Effector CD8-positive, alpha-beta T cell (primary cell): ENCODE measurements around the gene ASIC3.
A peak's percentile ranks its signal among the peaks of the same experiment; 100 is the strongest.

Experiments
- DNase-seq: peaks from one replicate; lab custom pipeline; 2025; lab: John Stamatoyannopoulos, UW

Gene ASIC3

GRCh38 chr7:151056666-151057505, 8.6 kb downstream of the ASIC3 start:
- DNase-seq, result no peak

GRCh38 chr7:151057506-151057988, 9.2 kb downstream of the ASIC3 start, which contains the start of gene CDK5:
Gene CDK5 (minus strand): TSS chr7:151057897. CDS start chr7:151057848, 49 bp downstream.
- no peak for DNase-seq

- peak; percentile 95 for DNase-seq
These were observed 9.9 kb downstream of the ASIC3 start for GRCh38 chr7:151057989-151058780.

GRCh38 chr7:151058781-151059366, 10.5 kb downstream of the ASIC3 start:
- no peak for DNase-seq

DNA sequence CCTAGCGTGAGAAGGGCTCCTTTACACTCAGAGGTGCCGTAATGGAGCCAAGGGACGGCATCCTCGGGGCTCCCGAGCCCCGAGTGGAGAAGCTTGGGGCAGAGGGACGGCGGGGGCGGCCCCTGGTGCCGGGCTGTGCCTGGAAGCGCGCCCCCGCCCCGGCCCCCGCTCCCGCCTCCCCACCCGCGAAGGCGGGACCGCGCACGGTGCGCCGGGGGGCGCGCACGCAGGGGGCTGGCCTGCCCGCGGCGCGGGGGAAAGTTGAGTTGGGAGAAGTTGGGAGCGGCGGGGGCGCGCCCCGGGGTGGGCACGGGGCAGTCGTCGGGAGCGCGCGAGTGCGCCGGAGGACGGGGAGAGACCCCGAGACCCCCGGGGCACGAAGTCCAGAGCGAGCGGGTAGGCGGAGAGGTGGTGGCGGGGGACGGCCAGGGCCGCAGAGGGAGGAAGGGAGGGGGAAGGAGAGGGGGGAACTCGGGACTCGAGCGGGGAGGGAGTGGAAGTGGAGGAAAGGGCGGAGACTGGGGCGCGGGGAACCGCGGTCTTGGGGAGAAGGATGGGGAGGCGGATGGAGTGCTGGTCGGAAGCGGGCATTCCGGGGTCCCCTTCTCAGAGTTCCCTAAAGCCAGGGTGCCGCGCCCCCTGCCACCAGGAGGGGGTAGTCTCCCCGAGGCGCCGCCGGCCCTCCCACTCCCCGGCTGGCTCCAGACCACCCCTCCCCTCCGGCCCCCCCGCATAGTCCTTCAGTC, 11.2 kb downstream of the ASIC3 start, which contains the start of gene SLC4A2:
TSS of gene SLC4A2 (plus strand) at position 223 of the 746 bp plus-strand sequence. CDS start 2,399 bp downstream, outside the sequence.
- DNase-seq, result peak; percentile 55

DNA sequence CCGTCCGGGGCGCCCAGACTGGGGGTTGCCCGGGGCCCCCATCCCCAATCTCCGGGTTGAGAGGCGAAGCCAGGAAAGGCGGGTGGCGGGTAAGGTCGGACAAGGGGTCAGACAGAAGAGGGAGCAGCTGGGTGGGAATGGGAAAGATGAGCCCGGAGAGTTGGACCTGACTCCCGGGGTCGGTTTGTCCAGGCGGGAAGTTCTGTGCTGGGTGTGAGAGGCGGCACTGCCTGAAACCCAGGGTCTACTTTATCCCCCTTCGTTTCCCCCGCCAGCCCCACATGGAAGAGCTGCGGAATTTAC, 11.7 kb downstream of the ASIC3 start:
- DNase-seq, result no peak

DNA sequence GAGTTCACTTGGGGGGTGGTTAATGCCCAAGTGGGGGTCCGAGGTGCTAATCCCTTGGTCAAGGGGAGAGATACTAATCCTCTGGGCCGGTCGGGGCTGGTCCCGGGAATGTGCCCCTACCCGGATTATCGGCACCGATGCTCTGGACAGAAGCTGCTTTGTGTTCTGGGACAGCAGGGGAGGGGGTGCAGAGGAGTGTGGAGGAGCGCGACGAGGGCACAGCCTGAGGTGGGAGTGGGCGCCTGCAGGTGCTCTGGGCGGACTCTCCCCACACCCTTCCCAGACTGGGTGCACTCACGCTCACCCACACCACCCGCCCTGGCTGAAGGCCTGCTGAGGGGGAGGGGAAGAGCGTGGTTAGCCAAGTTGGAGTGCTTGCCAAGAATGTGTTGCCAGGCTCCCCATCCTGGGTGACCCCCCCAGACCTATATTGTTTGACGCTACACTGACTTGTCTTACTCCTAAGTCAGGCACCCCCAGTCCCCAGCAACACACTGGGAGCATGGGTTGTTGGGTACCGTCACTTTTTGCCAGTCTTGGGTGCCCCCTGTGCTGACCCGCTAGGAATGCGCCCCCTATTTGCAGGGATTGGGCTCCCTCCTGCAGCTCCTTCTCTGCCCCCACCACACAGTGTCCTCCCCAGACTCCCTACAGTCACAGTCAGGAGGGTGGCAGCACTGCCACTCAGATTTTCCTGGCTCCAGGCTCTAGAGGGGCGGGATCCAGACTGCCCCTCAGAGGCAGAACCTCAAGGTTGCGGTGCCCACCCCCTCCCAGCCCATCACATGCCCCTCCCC, 12.3 kb downstream of the ASIC3 start:
- DNase-seq, result no peak

DNA sequence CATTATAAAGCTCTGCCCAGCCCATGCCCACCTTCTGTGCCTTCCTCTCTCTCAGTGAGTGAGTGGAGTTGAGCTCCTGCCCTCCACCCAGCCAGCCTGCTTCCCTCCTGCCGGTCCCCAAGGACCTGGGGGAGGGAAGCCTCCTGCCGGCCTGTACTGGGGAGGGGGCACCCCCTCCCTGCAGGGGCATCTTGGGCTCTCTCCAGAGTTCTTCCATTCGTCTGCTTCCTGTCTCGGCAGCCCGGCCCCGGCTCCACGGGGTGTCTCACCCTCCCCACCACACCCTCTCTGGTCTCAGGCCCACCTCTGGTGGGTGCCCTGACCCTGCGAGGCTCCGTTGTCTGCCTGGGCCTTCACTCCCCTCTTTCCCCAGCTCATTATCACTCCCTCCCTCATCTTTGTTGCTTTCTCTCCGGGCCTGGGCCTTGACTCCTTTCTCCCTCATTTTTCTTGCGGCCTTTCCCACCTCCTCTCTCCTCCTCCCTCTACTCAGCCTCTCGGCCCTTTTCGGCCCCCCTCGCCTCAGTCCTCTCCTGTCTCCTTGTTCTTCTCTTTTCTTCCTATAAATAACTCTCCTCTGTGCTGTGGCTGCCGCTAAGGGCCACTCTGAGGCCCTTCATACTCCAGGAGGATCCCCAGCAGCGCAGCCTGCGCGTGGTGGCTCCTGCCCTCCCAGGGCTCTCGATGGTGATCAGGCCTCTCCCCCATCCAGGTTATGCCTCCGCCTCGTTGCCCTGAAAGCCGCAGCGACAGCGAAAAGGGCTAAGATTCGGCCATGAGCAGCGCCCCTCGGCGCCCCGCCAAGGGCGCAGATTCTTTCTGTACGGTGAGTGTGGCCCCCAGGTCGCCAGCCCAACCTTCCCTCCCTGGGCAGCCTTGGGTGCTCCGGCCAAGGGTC, 13.1 kb downstream of the ASIC3 start:
- DNase-seq, result no peak

DNA sequence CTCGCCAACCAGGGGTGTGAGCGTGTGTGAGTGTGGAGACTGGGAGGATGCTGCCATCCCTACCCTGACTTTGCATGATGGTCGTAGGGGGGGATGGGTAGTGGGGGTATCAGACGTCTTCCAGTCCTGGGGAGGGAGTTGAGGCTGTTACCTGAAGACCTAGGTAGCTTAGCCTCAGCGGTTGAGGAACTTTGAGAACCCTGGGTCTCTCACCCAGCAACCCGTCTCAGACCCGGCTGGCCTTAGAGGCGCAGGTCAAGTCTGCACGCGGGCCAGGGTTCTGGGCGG, 13.7 kb downstream of the ASIC3 start:
- no peak for DNase-seq

DNA sequence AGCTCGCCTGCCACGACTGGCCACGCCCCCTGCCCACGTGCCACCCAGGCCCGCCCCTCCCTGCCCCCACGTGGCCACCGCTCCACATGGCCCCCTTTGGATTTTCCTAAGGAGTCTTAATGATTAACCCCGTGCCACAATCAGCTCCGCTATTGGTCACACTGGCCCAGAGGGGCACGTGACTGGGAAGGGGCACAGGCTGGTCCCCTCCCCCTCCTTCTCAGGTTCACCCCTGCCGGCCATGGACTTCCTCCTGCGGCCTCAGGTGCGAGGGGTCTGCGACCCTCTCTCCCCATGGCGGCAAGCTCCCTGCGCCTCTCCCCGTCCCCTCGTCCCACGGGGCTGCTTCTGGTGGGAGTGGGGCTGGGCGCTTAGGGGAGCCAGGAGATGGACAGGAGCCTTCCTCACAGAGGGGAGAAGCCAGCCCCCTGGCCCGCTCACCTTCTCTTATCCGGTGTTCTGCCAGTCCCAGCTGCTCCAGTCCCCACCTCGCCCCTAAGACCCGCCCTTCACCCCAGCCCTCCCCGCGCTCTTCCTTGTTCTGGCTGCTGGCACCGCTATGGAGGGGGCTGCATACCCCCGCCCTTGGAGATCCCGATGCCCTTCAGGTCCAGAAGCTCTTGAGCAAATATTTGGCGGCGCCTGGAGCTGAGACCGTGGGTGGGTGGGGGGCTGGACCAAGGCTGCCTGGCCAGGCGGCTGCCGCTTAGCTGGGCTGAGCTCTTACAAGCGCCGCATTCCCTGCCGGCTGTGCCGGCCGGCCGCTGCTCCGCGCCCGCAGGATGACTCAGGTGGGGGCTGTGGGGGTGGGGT, 14.3 kb downstream of the ASIC3 start:
- no peak for DNase-seq

GRCh38 chr7:151063212-151063561, 14.9 kb downstream of the ASIC3 start:
- no peak for DNase-seq

DNA sequence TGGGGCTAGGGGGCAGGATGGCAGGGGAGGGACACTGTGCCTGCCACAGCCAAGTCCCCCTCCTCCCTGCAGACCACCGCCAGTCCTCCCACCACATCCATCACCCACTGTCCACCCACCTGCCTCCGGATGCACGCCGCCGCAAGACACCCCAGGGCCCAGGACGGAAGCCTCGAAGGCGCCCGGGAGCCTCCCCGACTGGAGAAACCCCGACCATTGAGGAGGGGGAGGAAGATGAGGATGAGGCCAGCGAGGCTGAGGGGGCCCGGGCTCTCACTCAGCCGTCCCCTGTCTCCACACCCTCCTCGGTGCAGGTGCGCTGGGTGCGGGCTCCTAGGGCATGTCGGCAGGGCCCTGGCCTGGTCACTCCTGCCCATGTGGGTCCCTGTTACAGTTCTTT, 16.1 kb downstream of the ASIC3 start:
- DNase-seq, result no peak

DNA sequence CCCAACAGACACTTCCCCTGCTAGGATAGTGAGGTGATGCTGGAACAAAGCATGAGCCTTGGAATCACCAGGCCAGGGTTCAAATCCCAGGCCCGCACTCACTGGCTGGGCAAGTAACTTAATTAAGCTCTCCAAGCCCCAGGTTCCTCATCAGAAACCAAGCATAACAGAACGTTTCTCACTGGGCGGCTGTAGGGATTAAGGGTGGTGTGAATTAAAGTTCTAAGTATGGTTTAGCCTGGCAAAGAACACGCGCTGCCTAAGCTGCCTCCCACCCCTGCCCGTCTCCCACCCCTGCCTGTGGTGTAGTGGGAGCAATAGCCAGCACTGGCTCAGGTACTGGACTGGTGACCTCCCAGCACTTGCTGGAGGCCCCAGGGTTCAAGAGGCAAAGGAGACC, 16.7 kb downstream of the ASIC3 start:
- DNase-seq, result no peak

DNA sequence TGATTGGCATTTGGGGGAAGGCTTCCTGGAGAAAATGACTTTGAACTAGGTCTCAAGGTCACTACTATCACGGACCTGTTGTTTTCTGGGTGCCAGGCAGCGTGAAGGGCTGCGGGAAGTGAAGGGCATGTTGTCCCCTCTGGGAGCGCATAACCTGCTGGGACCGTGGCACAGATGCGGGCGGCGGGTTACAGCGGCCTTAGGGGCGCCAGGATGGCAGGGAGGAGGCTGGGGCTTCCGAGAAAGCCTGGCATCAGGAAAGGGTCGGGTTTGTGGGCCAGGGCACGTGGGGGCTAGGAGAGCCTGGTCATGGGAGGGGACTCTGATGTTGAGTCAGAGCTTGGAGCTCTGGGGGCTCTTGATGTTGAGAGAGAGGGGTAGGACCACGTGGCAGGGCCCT, 17.2 kb downstream of the ASIC3 start:
- DNase-seq, result no peak

DNA sequence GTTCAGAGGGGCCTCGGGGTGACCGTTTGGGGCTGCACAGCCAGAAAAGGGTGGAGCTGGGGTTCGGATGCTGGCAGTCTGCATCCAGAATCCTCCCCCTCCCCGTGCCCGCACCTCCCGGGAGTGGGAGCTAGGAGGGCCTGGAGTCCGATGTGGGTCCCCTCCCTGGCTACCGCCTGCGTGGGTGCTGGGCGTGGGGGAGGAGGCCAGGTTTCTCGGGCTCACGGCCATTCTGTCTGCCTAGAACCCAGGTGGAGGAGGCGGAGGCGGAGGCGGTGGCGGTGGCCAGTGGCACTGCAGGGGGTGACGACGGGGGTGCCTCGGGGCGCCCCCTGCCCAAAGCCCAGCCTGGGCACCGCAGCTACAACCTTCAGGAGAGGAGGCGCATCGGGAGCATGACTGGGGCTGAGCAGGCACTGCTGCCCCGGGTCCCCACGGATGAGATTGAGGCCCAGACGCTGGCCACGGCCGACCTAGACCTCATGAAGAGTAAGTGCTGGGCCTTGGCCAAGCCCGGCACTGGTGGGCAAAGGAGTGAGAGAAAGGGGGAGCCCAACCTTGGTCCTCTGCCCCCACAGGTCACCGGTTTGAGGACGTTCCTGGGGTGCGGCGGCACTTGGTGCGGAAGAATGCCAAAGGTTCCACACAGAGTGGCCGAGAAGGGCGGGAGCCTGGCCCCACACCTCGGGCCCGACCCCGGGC, 18.1 kb downstream of the ASIC3 start:
- no peak for DNase-seq

- no peak for DNase-seq
These were observed 19.9 kb downstream of the ASIC3 start for GRCh38 chr7:151068069-151068773.

GRCh38 chr7:151069841-151070573, 21.7 kb downstream of the ASIC3 start:
- no peak for DNase-seq
